Measurements from ENCODE around the gene CD177.
"Not testable (repeated sequence)": the region's sequence is repeated elsewhere in the genome, so short reads cannot be mapped to it uniquely, and the experiment has no call there.

The CD177 gene

GRCh38 chr19:43332058-43332922 lies 21.2 kb upstream of the CD177 start:
- no peak for DNase-seq

- DNase-seq: not testable (repeated sequence)
Measured at GRCh38 chr19:43336508-43336907, 17.0 kb upstream of the CD177 start.

DNA sequence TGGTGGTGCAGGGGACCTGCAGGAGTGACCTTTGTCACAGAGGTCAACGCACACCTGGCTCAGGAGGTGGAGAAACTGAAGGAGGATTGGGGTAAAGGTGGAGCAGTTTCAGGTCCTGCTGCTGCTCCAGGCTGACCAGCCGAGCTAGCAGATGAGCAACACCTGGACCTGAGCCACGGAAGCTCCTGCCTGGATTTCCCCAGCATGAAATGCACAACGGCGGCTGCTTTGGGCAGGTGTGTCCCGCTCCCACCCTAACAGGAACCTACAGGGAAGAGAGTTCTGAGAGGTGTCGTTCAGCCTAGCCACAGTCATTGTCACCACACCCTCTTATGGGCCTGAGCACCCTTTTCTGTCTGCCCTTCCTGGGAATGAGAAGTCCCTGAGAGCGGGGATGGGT lies 15.7 kb upstream of the CD177 start:
- no peak for DNase-seq

GRCh38 chr19:43338530-43338929 lies 15.0 kb upstream of the CD177 start:
- DNase-seq: no peak

GRCh38 chr19:43339243-43339930 lies 14.1 kb upstream of the CD177 start:
- not testable (repeated sequence) for DNase-seq

DNA sequence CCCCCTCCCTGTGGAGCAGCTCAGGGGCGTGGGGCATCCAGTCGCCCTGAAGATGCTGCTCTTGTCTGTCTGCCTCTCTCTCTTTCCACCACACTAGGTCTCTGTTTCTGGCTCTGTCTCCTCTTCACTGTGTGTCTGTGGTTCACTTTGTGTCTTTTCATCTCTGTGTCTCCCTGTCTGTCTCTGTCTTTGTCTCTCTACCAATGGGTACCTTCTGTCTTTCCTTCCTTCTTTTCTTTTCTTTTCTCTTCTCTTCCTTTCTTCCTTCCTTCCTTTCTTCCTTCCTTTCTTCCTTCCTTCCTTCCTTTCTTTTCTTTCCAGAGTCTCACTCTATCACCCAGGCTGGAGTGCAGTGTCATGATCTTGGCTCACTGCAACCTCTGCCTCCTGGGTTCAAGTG lies 13.4 kb upstream of the CD177 start:
- DNase-seq: not testable (repeated sequence)

- DNase-seq: not testable (repeated sequence)
Measured at GRCh38 chr19:43341098-43341497, 12.4 kb upstream of the CD177 start.

GRCh38 chr19:43342104-43342503 lies 11.4 kb upstream of the CD177 start:
- DNase-seq: not testable (repeated sequence)

- not testable (repeated sequence) for DNase-seq
Measured at GRCh38 chr19:43344347-43344925, 9.1 kb upstream of the CD177 start.

GRCh38 chr19:43349813-43350212 lies 3.7 kb upstream of the CD177 start:
- DNase-seq: not testable (repeated sequence)

- no peak for DNase-seq
Measured at GRCh38 chr19:43351998-43352746, 1.3 kb upstream of the CD177 start.

DNA sequence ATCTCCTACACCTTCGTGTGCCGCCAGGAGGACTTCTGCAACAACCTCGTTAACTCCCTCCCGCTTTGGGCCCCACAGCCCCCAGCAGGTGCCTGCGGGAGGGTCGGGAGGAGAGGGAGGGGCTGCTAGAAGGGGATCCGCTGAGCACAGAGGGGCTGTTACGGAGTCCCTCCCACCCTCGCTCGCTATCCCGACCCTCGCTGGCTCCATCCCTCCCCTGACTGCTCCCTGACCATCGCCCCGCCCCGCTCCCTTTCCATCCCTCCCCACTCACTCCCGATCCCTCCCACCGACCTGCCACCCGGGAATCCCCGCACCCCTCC lies 780 bp downstream of the CD177 start:
- no peak for DNase-seq

- not testable (repeated sequence) for DNase-seq
Measured at GRCh38 chr19:43356749-43357148, 3.3 kb downstream of the CD177 start.

DNA sequence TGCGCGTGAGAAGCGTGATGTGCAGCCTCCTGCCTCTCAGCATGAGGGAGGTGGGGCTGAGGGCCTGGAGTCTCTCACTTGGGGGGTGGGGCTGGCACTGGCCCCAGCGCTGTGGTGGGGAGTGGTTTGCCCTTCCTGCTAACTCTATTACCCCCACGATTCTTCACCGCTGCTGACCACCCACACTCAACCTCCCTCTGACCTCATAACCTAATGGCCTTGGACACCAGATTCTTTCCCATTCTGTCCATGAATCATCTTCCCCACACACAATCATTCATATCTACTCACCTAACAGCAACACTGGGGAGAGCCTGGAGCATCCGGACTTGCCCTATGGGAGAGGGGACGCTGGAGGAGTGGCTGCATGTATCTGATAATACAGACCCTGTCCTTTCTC lies 8.7 kb downstream of the CD177 start:
- DNase-seq: no peak

GRCh38 chr19:43362745-43363144 lies 9.3 kb downstream of the CD177 start:
- DNase-seq: no peak

GRCh38 chr19:43365677-43366076 lies 12.2 kb downstream of the CD177 start:
- not testable (repeated sequence) for DNase-seq

- DNase-seq: no peak
Measured at GRCh38 chr19:43367822-43368221, 14.3 kb downstream of the CD177 start.

DNA sequence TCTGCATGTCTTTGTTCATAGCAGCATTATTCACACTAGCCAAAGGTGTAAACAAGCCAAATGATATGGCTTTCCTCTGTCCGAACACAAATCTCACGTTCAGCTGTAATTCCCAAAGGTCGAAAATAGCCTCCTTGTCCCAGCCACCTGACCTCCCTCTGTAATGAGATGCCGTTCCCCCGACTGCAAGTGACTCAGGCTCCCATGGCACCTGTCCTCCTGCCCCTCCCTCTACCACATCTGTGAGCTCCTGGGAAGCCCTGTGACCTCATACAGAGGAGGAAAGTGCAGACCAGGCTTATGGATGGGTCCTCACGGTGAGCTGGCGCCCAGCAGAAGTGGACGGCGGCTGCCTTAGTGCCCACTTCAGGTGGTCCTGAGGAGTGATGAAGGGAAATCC lies 15.4 kb downstream of the CD177 start:
- not testable (repeated sequence) for DNase-seq

GRCh38 chr19:43371909-43372308 lies 18.4 kb downstream of the CD177 start:
- DNase-seq: no peak

GRCh38 chr19:43372462-43372861 lies 19.0 kb downstream of the CD177 start:
- DNase-seq: no peak

DNA sequence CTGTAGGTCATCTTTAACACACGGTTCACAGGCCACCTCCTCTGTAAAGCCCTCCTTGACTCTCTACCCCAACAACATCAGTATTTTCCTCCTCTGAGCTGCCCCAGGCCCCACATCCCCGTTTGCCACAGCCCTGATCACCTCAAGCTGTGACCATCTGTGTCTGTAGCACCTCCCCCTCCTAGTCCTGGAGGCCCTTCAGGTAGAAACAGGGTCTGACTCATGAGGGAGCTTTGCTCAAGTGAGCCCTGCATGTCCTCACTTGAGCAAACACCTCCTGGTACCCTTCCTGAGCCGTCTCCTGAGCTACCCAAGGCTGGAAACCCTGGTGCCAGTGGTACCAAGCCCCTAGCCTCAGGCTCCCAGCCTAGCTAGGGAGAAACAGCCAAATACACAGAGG lies 24.1 kb downstream of the CD177 start:
- DNase-seq: not testable (repeated sequence)

GRCh38 chr19:43380008-43380407 lies 26.5 kb downstream of the CD177 start:
- DNase-seq: no peak

GRCh38 chr19:43380771-43381386 lies 27.4 kb downstream of the CD177 start:
- no peak for DNase-seq
